HepG2 (cell line): ENCODE results near the gene MED9. TPM values are rescaled to one million over a fixed set of nuclear protein-coding genes. Genes with fewer than 3 reads are reported as not detected.
A peak's percentile ranks its signal among the peaks of the same experiment; 100 is the strongest.

ENCODE experiments used
- CEBPZ ChIP-seq: IDR thresholded peaks from 2 replicates; pipeline ENCODE4 v1.6.1; 2012; ENCODE audit warnings: low read length, improper control_type of control experiment
- CREB1 ChIP-seq, 2 experiments: fragments of 450-650 bp in 1 of 2; IDR thresholded peaks; 2 replicates each; pipeline ENCODE4 v1.6.1; 2016 to 2017; ENCODE audit warnings: control low read depth in 1 of 2, mild to moderate bottlenecking in 1 of 2, missing compliant biosample characterization in 1 of 2, missing genetic modification characterization in 1 of 2
- HMG20A ChIP-seq: IDR thresholded peaks from 2 replicates; pipeline ENCODE4 v1.6.1; 2016; ENCODE audit warnings: borderline replicate concordance
- JUND ChIP-seq: sonication (generic); formaldehyde crosslinking; IDR thresholded peaks from 2 replicates; pipeline ENCODE4 v1.8.0; 2022; ENCODE audit warnings: mild to moderate bottlenecking, missing genetic modification reagents
- NKX3-1 ChIP-seq: sonication (generic); formaldehyde crosslinking; IDR thresholded peaks from 2 replicates; pipeline ENCODE4 v1.5.0; 2020; ENCODE audit warnings: missing genetic modification reagents
- SP1 ChIP-seq, 2 experiments: fragments of 450-650 bp in 1 of 2; sonication (generic) in 1 of 2; formaldehyde crosslinking in 1 of 2; IDR thresholded peaks; 2 replicates each; pipeline versions ENCODE4 v1.4.0 to v1.6.1; 2016 to 2020; ENCODE audit warnings: missing genetic modification reagents in 1 of 2
- TGIF2 ChIP-seq: IDR thresholded peaks from 2 replicates; pipeline ENCODE4 v1.6.1; 2016; ENCODE audit warnings: control low read depth, missing compliant biosample characterization
- TRIM22 ChIP-seq: fragments of 450-650 bp; IDR thresholded peaks from 2 replicates; pipeline ENCODE4 v1.6.1; 2017
- TRIM24 ChIP-seq: sonication (generic); formaldehyde crosslinking; IDR thresholded peaks from 2 replicates; pipeline ENCODE4 v1.8.0; 2022; ENCODE audit warnings: mild to moderate bottlenecking, missing genetic modification reagents
- ZFP1 ChIP-seq: IDR thresholded peaks from 2 replicates; pipeline ENCODE4 v1.6.1; 2016
- ZHX2 ChIP-seq, 2 experiments: sonication (generic) in 1 of 2; formaldehyde crosslinking in 1 of 2; IDR thresholded peaks; 2 replicates each; pipeline versions ENCODE4 v1.6.1 to v1.9.0; 2014 to 2022; ENCODE audit warnings: antibody characterized with exemption in 1 of 2, borderline replicate concordance in 1 of 2, inconsistent platforms in 1 of 2, low read depth in 1 of 2, missing genetic modification reagents in 1 of 2
- ZNF292 ChIP-seq: sonication (generic); formaldehyde crosslinking; IDR thresholded peaks from 2 replicates; pipeline ENCODE4 v1.8.1; 2022; ENCODE audit warnings: mild to moderate bottlenecking, low read depth, missing genetic modification reagents, borderline replicate concordance
- ZNF577 ChIP-seq: sonication (generic); formaldehyde crosslinking; IDR thresholded peaks from 2 replicates; pipeline ENCODE4 v1.4.0; 2020; ENCODE audit warnings: mild to moderate bottlenecking, low read depth, missing genetic modification reagents, borderline replicate concordance
- ZNF580 ChIP-seq: IDR thresholded peaks from 2 replicates; pipeline ENCODE4 v1.6.1; 2016; ENCODE audit warnings: low read depth, borderline replicate concordance
- ZSCAN5A ChIP-seq: sonication (generic); formaldehyde crosslinking; IDR thresholded peaks from 2 replicates; pipeline ENCODE4 v1.8.0; 2022; ENCODE audit warnings: mild to moderate bottlenecking, missing genetic modification reagents, borderline replicate concordance
- polyA plus RNA-seq, 8 experiments: library from polyadenylated mRNA; depleted of rRNA in 3 of 8; stranded (reverse) in 7 of 8; unstranded in 1 of 8; fragments of >200 nt; fragmentation: Illumina TruSeq in 4 of 8; extraction: Trizol in 4 of 8; gene quantifications; 2 replicates each; pipeline versions ENCODE4 v1.2.1 to v1.2.3, GENCODE V29; 2011 to 2016; ENCODE audit warnings: low read depth in 4 of 8, missing spikeins in 1 of 8, mixed read lengths in 1 of 8; ENCODE audit not compliant: insufficient read depth in 1 of 8
- total RNA-seq, 5 experiments: library from RNA; depleted of rRNA; stranded (reverse); fragments of >200 nt; fragmentation: Illumina TruSeq; extraction: Trizol; gene quantifications; 2 replicates each; pipeline ENCODE4 v1.2.3, GENCODE V29; 2016; ENCODE audit warnings: low read depth in 1 of 5

Gene MED9
- total and polyA plus RNA-seq, 2 of the 13 experiments (the other 11 are each of a cell fraction or from before 2014, with no cell fraction given): 11.9 to 15.1 TPM

- TF ChIP-seq JUND: no peak
- TF ChIP-seq ZNF292 (CRISPR knock-in tag): no peak
- no peak for TF ChIP-seq TRIM22
- TF ChIP-seq CREB1 (IDR thresholded peaks at IDR 0.05): peak; percentile 64; the same call in 1 of the 2 replicates
- no peak for TF ChIP-seq CREB1 (CRISPR knock-in tag; IDR thresholded peaks at IDR 0.05)
- no peak for TF ChIP-seq TRIM24 (CRISPR knock-in tag)
- no peak for TF ChIP-seq ZFP1 (CRISPR knock-in tag)
- TF ChIP-seq TGIF2 (CRISPR knock-in tag): no peak
- no peak for TF ChIP-seq ZSCAN5A (CRISPR knock-in tag)
- no peak for TF ChIP-seq ZNF577
- no peak; the same call in 1 of the 2 replicates for TF ChIP-seq NKX3-1
- no peak for TF ChIP-seq HMG20A
- TF ChIP-seq CEBPZ: no peak
- peak; percentile 43; the same call in 1 of the 2 replicates for TF ChIP-seq ZNF580 (CRISPR knock-in tag)
- no peak for TF ChIP-seq ZHX2 (IDR thresholded peaks at IDR 0.05; ENCODE audit: low read depth)
- TF ChIP-seq ZHX2 (CRISPR knock-in tag; IDR thresholded peaks at IDR 0.05; ENCODE audit: borderline replicate concordance): no peak; the same call in 1 of the 2 replicates
- TF ChIP-seq SP1 (IDR thresholded peaks at IDR 0.05): no peak
- peak; percentile 66; the same call in 1 of the 2 replicates for TF ChIP-seq SP1 (CRISPR knock-in tag; IDR thresholded peaks at IDR 0.05)
These were observed 19.6 kb downstream of the MED9 start, which contains the start of gene RASD1 (continued) for GRCh38 chr17:17496189-17497064.
